GM23338 (cell line): ENCODE measurements around the gene PPDPF. TPM values are rescaled to one million over a fixed set of nuclear protein-coding genes. Genes with fewer than 3 reads are reported as not detected.

Experiments used
- ATAC-seq: fragments of 200-7000 bp; cut with Tn5 transposase; 3 replicates; pipeline ENCODE4 v1.9.1; 2020
- DNase-seq: peaks from one replicate; pipeline ENCODE4 v3.0.0-alpha.2; 2015; ENCODE audit warnings: low spot score
- H2AFZ ChIP-seq: fragments of 200-600 bp; sonication (generic); 2 replicates; pipeline ENCODE4 v1.8.0; 2016; ENCODE audit warnings: antibody characterized with exemption, mild to moderate bottlenecking, moderate library complexity
- H3F3A ChIP-seq: fragments of 200-600 bp; sonication (generic); replicated peaks from 2 replicates; pipeline ENCODE4 v1.8.0; 2017; ENCODE audit warnings: antibody characterized with exemption, mixed run types, low read depth
- H3K27ac ChIP-seq: fragments of 200-600 bp; sonication (generic); 2 replicates; pipeline ENCODE4 v1.6.1; 2016; ENCODE audit warnings: low read depth
- H3K27me3 ChIP-seq: fragments of 200-600 bp; sonication (generic); 2 replicates; pipeline ENCODE4 v1.8.0; 2016; ENCODE audit warnings: mild to moderate bottlenecking, mixed run types, moderate library complexity; ENCODE audit not compliant: insufficient read depth
- H3K36me3 ChIP-seq: fragments of 200-600 bp; sonication (generic); 2 replicates; pipeline ENCODE4 v1.8.0; 2016; ENCODE audit warnings: mild to moderate bottlenecking; ENCODE audit not compliant: insufficient read depth
- H3K4me1 ChIP-seq: fragments of 200-600 bp; sonication (generic); 2 replicates; pipeline ENCODE4 v1.8.0; 2016; ENCODE audit warnings: mild to moderate bottlenecking, moderate library complexity; ENCODE audit not compliant: insufficient read depth
- H3K4me2 ChIP-seq: fragments of 200-600 bp; sonication (generic); 2 replicates; pipeline ENCODE4 v1.7.1; 2017; ENCODE audit warnings: mixed run types
- H3K4me3 ChIP-seq: fragments of 200-600 bp; sonication (generic); 2 replicates; pipeline ENCODE4 v1.6.1; 2016; ENCODE audit warnings: mixed run types
- H3K79me2 ChIP-seq: fragments of 200-600 bp; sonication (generic); replicated peaks from 2 replicates; pipeline ENCODE4 v1.8.0; 2017; ENCODE audit warnings: mild to moderate bottlenecking; ENCODE audit not compliant: insufficient read depth
- H3K9me2 ChIP-seq: fragments of 200-600 bp; sonication (generic); 2 replicates; pipeline ENCODE4 v1.8.0; 2017; ENCODE audit not compliant: insufficient read depth
- H4K20me1 ChIP-seq: fragments of 200-600 bp; sonication (generic); replicated peaks from 2 replicates; pipeline ENCODE4 v1.8.0; 2017; ENCODE audit warnings: mild to moderate bottlenecking; ENCODE audit not compliant: insufficient read depth
- H3K27ac Mint-ChIP-seq: 2 replicates; pipeline ENCODE4 v1.8.0; 2020; ENCODE audit warnings: inconsistent platforms, mild to moderate bottlenecking, moderate library complexity, mixed read lengths
- H3K27me3 Mint-ChIP-seq: 3 replicates; pipeline ENCODE4 v1.8.0; 2022; ENCODE audit warnings: low read depth, mild to moderate bottlenecking, moderate library complexity, mixed read lengths, inconsistent platforms; ENCODE audit not compliant: insufficient read depth, poor library complexity
- H3K36me3 Mint-ChIP-seq: 3 replicates; pipeline ENCODE4 v1.8.0; 2021; ENCODE audit warnings: low read depth, mild to moderate bottlenecking, inconsistent platforms, moderate library complexity, mixed read lengths
- H3K4me1 Mint-ChIP-seq: 3 replicates; pipeline ENCODE4 v1.8.0; 2020; ENCODE audit warnings: mild to moderate bottlenecking, inconsistent platforms, mixed read lengths
- H3K4me3 Mint-ChIP-seq: 3 replicates; pipeline ENCODE4 v1.8.0; 2021; ENCODE audit warnings: moderate library complexity, mild to moderate bottlenecking, inconsistent platforms, mixed read lengths
- H3K9me3 Mint-ChIP-seq: 3 replicates; pipeline ENCODE4 v1.8.0; 2020; ENCODE audit warnings: moderate library complexity, mild to moderate bottlenecking, inconsistent platforms, mixed read lengths
- CREB1 ChIP-seq: fragments of 250-450 bp; sonication (Bioruptor Pico); IDR thresholded peaks from 2 replicates; pipeline ENCODE4 v1.5.0; 2020; ENCODE audit warnings: low read depth, mild to moderate bottlenecking, moderate library complexity
- ETS1 ChIP-seq: IDR thresholded peaks from 2 replicates; pipeline ENCODE4 v1.6.1; 2016; ENCODE audit warnings: antibody characterized with exemption
- EZH2 ChIP-seq: fragments of 200-600 bp; sonication (generic); IDR thresholded peaks from one replicate; pipeline ENCODE4 v1.8.0; 2017; ENCODE audit warnings: antibody characterized with exemption, mild to moderate bottlenecking, low read depth; ENCODE audit not compliant: unreplicated experiment
- EZH2phosphoT487 ChIP-seq: fragments of 200-600 bp; sonication (generic); IDR thresholded peaks from one replicate; pipeline ENCODE4 v1.8.1; 2018; ENCODE audit warnings: antibody characterized with exemption; ENCODE audit not compliant: unreplicated experiment
- JUNB ChIP-seq: IDR thresholded peaks from one replicate; pipeline ENCODE4 v1.6.1; 2016; ENCODE audit warnings: antibody characterized with exemption; ENCODE audit not compliant: unreplicated experiment
- POLR2AphosphoS5 ChIP-seq: IDR thresholded peaks from 2 replicates; pipeline ENCODE4 v1.6.1; 2016; ENCODE audit warnings: antibody characterized with exemption, low read depth
- REST ChIP-seq: IDR thresholded peaks from one replicate; pipeline ENCODE4 v1.6.1; 2018; ENCODE audit warnings: antibody characterized with exemption; ENCODE audit not compliant: unreplicated experiment
- STAT1 ChIP-seq: IDR thresholded peaks from one replicate; pipeline ENCODE4 v1.6.1; 2016; ENCODE audit warnings: antibody characterized with exemption; ENCODE audit not compliant: unreplicated experiment
- ZNF114 ChIP-seq: fragments of 250-450 bp; sonication (Bioruptor Pico); IDR thresholded peaks from 2 replicates; pipeline ENCODE4 v1.5.0; 2020; ENCODE audit warnings: mild to moderate bottlenecking, moderate library complexity
- ZNF331 ChIP-seq: fragments of 250-450 bp; sonication (Bioruptor Pico); IDR thresholded peaks from 2 replicates; pipeline ENCODE4 v1.5.0; 2020; ENCODE audit warnings: low read depth, mild to moderate bottlenecking, moderate library complexity
- polyA plus RNA-seq: library from polyadenylated mRNA; unstranded; fragments of >200 nt; fragmentation: Nextera tagmentation; extraction: Ambion mirVana; gene quantifications from 2 replicates; pipeline ENCODE4 v1.2.1, GENCODE V29; 2016
- total RNA-seq: library from RNA; depleted of rRNA; stranded (reverse); fragments of >200 nt; shearing (Covaris generic); gene quantifications from 2 replicates; pipeline ENCODE4 v1.2.3, GENCODE V29; 2014
- TF ChIP-seq, protein P1 (sequence below): fragments of 250-450 bp; sonication (Bioruptor Pico); IDR thresholded peaks from 2 replicates; pipeline ENCODE4 v1.5.0; 2020; ENCODE audit warnings: mild to moderate bottlenecking, moderate library complexity

PPDPF gene
- total and polyA plus RNA-seq, 2 experiments from 2014 or later, result 83.9 to 141 TPM

DNA sequence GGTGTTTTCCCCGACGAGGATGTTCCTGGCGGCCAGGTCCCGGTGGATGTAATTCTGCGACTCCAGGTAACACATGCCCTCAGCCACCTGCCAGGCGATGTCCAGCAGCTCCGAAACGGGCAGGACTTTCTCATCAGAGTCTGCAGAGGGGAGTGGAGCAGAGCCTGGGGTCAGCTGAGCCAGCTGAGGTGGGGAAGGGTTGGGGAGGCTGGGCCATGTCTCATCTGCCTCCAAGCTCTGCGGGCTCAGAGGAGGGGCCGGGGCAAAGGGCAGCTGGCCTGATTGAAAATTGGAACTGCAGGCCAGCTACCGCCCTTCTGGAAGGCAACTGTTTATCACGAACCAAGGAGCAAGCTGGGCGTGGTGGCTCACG is 10.2 kb downstream of the PPDPF start (continued):
- TF ChIP-seq, protein P1, sequence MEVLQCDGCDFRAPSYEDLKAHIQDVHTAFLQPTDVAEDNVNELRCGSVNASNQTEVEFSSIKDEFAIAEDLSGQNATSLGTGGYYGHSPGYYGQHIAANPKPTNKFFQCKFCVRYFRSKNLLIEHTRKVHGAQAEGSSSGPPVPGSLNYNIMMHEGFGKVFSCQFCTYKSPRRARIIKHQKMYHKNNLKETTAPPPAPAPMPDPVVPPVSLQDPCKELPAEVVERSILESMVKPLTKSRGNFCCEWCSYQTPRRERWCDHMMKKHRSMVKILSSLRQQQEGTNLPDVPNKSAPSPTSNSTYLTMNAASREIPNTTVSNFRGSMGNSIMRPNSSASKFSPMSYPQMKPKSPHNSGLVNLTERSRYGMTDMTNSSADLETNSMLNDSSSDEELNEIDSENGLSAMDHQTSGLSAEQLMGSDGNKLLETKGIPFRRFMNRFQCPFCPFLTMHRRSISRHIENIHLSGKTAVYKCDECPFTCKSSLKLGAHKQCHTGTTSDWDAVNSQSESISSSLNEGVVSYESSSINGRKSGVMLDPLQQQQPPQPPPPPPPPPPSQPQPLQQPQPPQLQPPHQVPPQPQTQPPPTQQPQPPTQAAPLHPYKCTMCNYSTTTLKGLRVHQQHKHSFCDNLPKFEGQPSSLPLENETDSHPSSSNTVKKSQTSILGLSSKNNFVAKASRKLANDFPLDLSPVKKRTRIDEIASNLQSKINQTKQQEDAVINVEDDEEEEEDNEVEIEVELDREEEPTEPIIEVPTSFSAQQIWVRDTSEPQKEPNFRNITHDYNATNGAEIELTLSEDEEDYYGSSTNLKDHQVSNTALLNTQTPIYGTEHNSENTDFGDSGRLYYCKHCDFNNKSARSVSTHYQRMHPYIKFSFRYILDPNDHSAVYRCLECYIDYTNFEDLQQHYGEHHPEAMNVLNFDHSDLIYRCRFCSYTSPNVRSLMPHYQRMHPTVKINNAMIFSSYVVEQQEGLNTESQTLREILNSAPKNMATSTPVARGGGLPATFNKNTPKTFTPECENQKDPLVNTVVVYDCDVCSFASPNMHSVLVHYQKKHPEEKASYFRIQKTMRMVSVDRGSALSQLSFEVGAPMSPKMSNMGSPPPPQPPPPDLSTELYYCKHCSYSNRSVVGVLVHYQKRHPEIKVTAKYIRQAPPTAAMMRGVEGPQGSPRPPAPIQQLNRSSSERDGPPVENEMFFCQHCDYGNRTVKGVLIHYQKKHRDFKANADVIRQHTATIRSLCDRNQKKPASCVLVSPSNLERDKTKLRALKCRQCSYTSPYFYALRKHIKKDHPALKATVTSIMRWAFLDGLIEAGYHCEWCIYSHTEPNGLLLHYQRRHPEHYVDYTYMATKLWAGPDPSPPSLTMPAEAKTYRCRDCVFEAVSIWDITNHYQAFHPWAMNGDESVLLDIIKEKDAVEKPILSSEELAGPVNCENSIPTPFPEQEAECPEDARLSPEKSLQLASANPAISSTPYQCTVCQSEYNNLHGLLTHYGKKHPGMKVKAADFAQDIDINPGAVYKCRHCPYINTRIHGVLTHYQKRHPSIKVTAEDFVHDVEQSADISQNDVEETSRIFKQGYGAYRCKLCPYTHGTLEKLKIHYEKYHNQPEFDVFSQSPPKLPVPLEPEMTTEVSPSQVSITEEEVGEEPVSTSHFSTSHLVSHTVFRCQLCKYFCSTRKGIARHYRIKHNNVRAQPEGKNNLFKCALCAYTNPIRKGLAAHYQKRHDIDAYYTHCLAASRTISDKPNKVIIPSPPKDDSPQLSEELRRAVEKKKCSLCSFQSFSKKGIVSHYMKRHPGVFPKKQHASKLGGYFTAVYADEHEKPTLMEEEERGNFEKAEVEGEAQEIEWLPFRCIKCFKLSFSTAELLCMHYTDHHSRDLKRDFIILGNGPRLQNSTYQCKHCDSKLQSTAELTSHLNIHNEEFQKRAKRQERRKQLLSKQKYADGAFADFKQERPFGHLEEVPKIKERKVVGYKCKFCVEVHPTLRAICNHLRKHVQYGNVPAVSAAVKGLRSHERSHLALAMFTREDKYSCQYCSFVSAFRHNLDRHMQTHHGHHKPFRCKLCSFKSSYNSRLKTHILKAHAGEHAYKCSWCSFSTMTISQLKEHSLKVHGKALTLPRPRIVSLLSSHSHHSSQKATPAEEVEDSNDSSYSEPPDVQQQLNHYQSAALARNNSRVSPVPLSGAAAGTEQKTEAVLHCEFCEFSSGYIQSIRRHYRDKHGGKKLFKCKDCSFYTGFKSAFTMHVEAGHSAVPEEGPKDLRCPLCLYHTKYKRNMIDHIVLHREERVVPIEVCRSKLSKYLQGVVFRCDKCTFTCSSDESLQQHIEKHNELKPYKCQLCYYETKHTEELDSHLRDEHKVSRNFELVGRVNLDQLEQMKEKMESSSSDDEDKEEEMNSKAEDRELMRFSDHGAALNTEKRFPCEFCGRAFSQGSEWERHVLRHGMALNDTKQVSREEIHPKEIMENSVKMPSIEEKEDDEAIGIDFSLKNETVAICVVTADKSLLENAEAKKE (CRISPR knock-in tag), result no peak

DNA sequence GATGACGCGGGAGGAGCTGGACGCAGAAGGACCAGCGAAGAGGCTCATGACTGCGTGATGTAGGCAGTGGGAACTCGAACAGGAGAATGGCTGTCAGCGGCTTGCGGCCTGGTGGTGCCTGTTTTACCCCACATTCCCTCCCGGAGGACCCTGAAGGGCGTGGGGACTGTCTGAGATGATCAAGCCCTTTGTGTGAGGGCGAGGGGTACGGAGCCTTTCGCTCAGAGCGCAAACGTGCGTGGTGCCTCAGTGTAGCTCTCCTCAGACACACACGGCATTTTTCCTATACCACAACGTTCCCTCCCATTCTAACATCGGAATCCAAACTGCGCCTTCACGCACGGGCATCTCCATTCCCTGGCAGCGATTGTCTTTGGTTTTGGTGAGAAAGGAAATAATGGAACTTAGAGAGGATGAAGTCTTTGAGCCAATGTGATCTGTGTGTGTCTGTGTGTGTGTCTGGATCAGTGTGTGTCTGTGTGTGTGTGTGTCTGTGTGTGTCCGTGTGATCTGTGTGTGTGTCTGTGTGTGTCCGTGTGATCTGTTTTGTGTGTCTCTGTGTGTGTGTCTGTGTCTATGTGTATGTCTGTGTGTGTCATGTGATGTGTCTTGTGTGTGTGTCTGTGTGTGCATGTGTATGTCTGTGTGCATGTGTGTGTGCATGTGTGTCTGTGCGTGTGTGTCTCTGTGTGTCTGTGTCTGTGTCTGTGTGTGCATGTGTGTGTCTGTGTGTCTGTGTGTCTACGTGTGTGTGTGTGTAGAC is 11.3 kb downstream of the PPDPF start:
- H3K27ac Mint-ChIP-seq, result no peak overlapping the region
- peaks cover 11% of the 10 kb centered on the region for H3K27me3 Mint-ChIP-seq
- Histone ChIP-seq H3F3A (peaks cover 7% of the 10 kb centered on the region; the same call in 1 of the 2 replicates), H3K27me3 (no peaks in the 10 kb centered on the region), H3K4me2 (no peak overlapping the region), H4K20me1 (no peaks in the 10 kb centered on the region), H3K9me2 (no peaks in the 10 kb centered on the region), H3K36me3 (no peaks in the 10 kb centered on the region), H3K79me2 (no peaks in the 10 kb centered on the region), H3K4me3 (no peak overlapping the region), H2AFZ (no peak overlapping the region), H3K27ac (no peak overlapping the region), H3K4me1 (no peaks in the 10 kb centered on the region)
- no peaks in the 10 kb centered on the region for H3K36me3 Mint-ChIP-seq
- H3K4me1 Mint-ChIP-seq, result peaks cover 5% of the 10 kb centered on the region; the same call in 2 of the 3 replicates
- no peaks in the 10 kb centered on the region for H3K9me3 Mint-ChIP-seq
- ATAC-seq, result no peak
- DNase-seq, result no peak
- no peak overlapping the region for H3K4me3 Mint-ChIP-seq
- TF ChIP-seq EZH2phosphoT487 (no peak), CREB1 (CRISPR knock-in tag) (no peak), EZH2 (no peak), ZNF331 (CRISPR knock-in tag) (no peak), JUNB (no peak), POLR2AphosphoS5 (no peak), STAT1 (no peak), REST (no peak), ZNF114 (CRISPR knock-in tag) (no peak), ETS1 (no peak)
